Tibial artery (tissue), 4 donors: ENCODE data around the gene PAQR6.

Experiments used
- DNase-seq, 2 donors: peaks; one replicate each; pipeline ENCODE4 v3.0.0-alpha.2; 2019
- H3K27ac ChIP-seq, 2 donors: fragments of 200-600 bp; sonication (generic) in 1 of 2; 1 replicate in 1 of 2; 2 replicates in 1 of 2; pipeline ENCODE4 v1.5.1; 2018 to 2019; ENCODE audit warnings: mild to moderate bottlenecking in 1 of 2
- H3K27me3 ChIP-seq, 2 donors: fragments of 200-600 bp; sonication (generic) in 1 of 2; one replicate each; pipeline versions ENCODE4 v1.5.1 to v1.6.0; 2016 to 2019
- H3K36me3 ChIP-seq, 3 donors: fragments of 200-600 bp; sonication (generic) in 2 of 3; one replicate each; pipeline ENCODE4 v1.5.1; 2016 to 2019; ENCODE audit warnings: mild to moderate bottlenecking in 2 of 3
- H3K4me1 ChIP-seq, 4 donors: fragments of 200-600 bp; sonication (generic) in 2 of 4; 1 replicate in 3 of 4; 2 replicates in 1 of 4; pipeline ENCODE4 v1.5.1; 2016 to 2019
- H3K4me3 ChIP-seq, 2 donors: fragments of 200-600 bp; sonication (generic) in 1 of 2; 1 replicate in 1 of 2; 2 replicates in 1 of 2; pipeline ENCODE4 v1.5.1; 2018 to 2019; ENCODE audit warnings: mild to moderate bottlenecking in 2 of 2
- H3K9me3 ChIP-seq, 3 donors: fragments of 200-600 bp; sonication (generic) in 1 of 3; one replicate each; pipeline ENCODE4 v1.5.1; 2016 to 2019
- intact Hi-C: fragments of 100-400 bp; cut with DNase I; formaldehyde crosslinking; loops from one replicate; pipeline ENCODE4 v1.15.0; 2023; ENCODE audit warnings: low total_unique reads
- TF ChIP-seq, protein P1 (sequence below), 2 experiments: fragments of 200-600 bp in 1 of 2; fragments of 450-650 bp in 1 of 2; IDR thresholded peaks; one replicate each; pipeline ENCODE4 v1.5.1; 2017 to 2019; ENCODE audit warnings: antibody characterized with exemption in 2 of 2, mild to moderate bottlenecking in 1 of 2, moderate library complexity in 1 of 2

PAQR6 gene

DNA sequence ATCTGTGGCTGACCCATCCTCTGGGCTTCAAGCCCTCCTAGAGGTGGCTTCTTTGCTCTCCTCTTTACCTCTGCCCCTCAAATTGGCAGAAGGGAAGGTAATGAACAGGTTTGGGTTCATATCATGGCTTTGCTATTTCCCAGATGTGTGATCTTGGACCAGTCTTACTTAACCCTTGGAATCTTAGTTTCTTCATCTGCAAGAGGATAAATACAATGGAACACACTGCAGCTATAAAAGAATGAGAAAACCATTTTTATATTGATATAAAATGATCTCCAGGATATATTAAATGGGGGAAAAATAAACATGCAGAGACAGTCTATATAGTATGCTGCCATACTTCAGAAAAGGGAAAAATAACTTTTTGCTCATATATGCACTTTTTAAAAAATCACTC lies 42.0 kb upstream of the PAQR6 start:
- intact Hi-C loops, result no loop called here
- Histone ChIP-seq H3K27me3 (no peaks in the 10 kb centered on the region), H3K36me3 (peaks cover 0 to 25% (median 13%) of the 10 kb centered on the region in 3 donors), H3K4me1 (peaks cover 0 to 36% (median 20%) of the 10 kb centered on the region in 4 donors), H3K27ac (no peak overlapping the region), H3K9me3 (no peaks in the 10 kb centered on the region), H3K4me3 (no peak overlapping the region)
- TF ChIP-seq, protein P1, sequence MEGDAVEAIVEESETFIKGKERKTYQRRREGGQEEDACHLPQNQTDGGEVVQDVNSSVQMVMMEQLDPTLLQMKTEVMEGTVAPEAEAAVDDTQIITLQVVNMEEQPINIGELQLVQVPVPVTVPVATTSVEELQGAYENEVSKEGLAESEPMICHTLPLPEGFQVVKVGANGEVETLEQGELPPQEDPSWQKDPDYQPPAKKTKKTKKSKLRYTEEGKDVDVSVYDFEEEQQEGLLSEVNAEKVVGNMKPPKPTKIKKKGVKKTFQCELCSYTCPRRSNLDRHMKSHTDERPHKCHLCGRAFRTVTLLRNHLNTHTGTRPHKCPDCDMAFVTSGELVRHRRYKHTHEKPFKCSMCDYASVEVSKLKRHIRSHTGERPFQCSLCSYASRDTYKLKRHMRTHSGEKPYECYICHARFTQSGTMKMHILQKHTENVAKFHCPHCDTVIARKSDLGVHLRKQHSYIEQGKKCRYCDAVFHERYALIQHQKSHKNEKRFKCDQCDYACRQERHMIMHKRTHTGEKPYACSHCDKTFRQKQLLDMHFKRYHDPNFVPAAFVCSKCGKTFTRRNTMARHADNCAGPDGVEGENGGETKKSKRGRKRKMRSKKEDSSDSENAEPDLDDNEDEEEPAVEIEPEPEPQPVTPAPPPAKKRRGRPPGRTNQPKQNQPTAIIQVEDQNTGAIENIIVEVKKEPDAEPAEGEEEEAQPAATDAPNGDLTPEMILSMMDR (IDR thresholded peaks at IDR 0.05), result no peak
- no peak for DNase-seq

DNA sequence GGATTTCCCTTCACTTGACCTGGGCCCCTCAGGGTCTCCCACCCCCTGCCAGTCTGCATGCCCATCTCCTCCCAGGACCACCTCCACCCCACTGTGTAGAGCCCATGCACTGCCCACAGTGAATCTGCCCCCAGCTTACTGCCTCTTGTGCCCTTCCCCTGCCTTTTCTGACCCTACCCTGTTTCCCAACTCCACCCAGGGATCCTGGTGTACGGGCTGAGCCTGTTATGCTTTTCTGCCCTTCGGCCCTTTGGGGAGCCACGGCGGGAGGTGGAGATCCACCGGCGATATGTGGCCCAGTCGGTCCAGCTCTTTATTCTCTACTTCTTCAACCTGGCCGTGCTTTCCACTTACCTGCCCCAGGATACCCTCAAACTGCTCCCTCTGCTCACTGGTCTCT lies 38.2 kb upstream of the PAQR6 start:
- peaks cover 0 to 20% (median 13%) of the 10 kb centered on the region in 3 donors for H3K36me3 ChIP-seq
- no peaks in the 10 kb centered on the region for H3K9me3 ChIP-seq
- H3K4me1 ChIP-seq, result peaks cover 0 to 44% (median 21%) of the 10 kb centered on the region in 4 donors
- H3K27me3 ChIP-seq, result no peaks in the 10 kb centered on the region
- no peak overlapping the region for H3K27ac ChIP-seq
- intact Hi-C loops, result no loop called here
- no peak for DNase-seq
- TF ChIP-seq, protein P1 (IDR thresholded peaks at IDR 0.05), result no peak
- H3K4me3 ChIP-seq, result no peak overlapping the region

DNA sequence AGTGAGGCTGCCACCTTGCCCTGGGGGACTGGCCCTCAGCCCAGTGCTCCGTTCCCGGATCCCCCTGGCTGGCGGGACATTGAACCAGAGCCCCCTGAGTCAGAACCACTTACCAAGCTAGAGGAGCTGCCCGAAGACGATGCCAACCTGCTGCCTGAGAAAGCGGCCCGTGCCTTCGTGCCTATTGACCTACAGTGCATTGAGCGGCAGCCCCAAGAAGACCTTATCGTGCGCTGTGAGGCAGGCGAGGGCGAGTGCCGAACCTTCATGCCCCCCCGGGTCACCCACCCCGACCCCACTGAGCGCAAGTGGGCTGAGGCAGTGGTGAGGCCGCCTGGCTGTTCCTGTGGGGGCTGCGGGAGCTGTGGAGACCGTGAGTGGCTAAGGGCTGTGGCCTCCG lies 37.6 kb upstream of the PAQR6 start:
- Histone ChIP-seq H3K9me3 (no peaks in the 10 kb centered on the region), H3K27me3 (no peaks in the 10 kb centered on the region), H3K4me1 (peaks cover 0 to 45% (median 22%) of the 10 kb centered on the region in 4 donors), H3K4me3 (no peak overlapping the region), H3K27ac (no peak overlapping the region), H3K36me3 (peaks cover 0 to 20% (median 13%) of the 10 kb centered on the region in 3 donors)
- intact Hi-C loops, result loop anchor here (2.0 kb wide), 1 partner anchor 55 kb away; no protein-coding TSS in a partner anchor
- TF ChIP-seq, protein P1 (IDR thresholded peaks at IDR 0.05), result no peak
- DNase-seq, result no peak

DNA sequence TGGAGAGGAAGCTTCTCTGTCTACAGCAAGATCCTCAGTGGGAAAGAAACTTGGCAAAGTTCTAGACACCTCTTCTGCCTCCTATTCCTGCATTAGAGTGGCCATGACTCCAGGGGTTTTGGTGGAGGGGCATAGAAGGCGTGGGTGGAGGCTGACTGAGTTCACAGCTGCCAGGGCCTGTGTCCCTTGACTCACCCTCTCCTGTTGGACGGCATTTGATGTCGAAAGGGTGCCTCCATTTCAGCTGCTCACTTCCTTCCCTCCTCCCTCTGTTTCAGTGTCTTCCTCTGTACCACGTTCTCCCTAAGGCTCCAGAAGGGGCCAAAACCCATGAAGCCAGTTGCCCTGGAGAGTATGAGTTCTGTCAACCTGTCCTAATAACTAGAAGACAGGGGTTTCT lies 36.9 kb upstream of the PAQR6 start:
- H3K27ac ChIP-seq, result no peak overlapping the region
- intact Hi-C loops, result loop anchor here (2.0 kb wide), 1 partner anchor 56 kb away; no protein-coding TSS in a partner anchor
- no peaks in the 10 kb centered on the region for H3K9me3 ChIP-seq
- H3K36me3 ChIP-seq, result peaks cover 0 to 20% (median 12%) of the 10 kb centered on the region in 3 donors
- no peak overlapping the region for H3K4me3 ChIP-seq
- no peaks in the 10 kb centered on the region for H3K27me3 ChIP-seq
- TF ChIP-seq, protein P1 (IDR thresholded peaks at IDR 0.05), result no peak
- H3K4me1 ChIP-seq, result peaks cover 0 to 50% (median 22%) of the 10 kb centered on the region in 4 donors
- DNase-seq, result no peak

DNA sequence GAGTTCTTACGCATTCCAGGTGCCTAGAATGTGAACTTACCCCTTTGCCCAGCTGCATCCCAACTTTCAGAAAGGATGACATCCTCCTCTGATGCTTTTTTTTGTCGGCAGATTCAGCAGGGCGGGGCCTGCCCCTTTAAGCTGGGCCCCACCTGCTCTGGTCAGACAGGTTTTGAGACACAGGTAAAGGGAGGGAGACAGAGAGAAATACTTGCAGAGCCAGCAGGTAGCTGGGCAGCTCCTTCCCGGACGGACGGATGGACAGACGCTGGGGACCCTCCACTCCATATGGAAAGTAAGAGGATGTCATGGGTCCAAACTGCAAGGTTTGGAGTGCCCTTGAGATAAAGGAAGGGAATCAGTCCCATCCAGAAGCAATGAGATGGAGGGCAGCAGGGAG lies 36.3 kb upstream of the PAQR6 start, which contains the start of gene TMEM79:
TMEM79 (plus strand) TSS at position 214 of the 400 bp plus-strand sequence. CDS start 902 bp downstream, outside the sequence.
- TF ChIP-seq, protein P1 (IDR thresholded peaks at IDR 0.05), result no peak
- Histone ChIP-seq H3K9me3 (no peaks in the 10 kb centered on the region), H3K27me3 (no peaks in the 10 kb centered on the region), H3K4me3 (peak within 1 kb of the TSS; percentile 77 to 94), H3K27ac (peak within 1 kb of the TSS; percentile 84 to 90), H3K4me1 (peaks cover 0 to 52% (median 22%) of the 10 kb centered on the region in 4 donors), H3K36me3 (peaks cover 0 to 22% (median 9%) of the 10 kb centered on the region in 3 donors)
- intact Hi-C loops, result loop anchor here (2.0 kb wide), 1 partner anchor 57 kb away; no protein-coding TSS in a partner anchor
- DNase-seq, result no peak
